ENCODE measurements around the gene LNX1. TPM values are rescaled to one million over a fixed set of nuclear protein-coding genes. Genes with fewer than 3 reads are reported as not detected.
A peak's percentile ranks its signal among the peaks of the same experiment; 100 is the strongest.

LNX1 gene
- total and polyA plus RNA-seq, 10 of the 15 experiments (the other 5 are each of a cell fraction or from before 2014, with no cell fraction given) = 0.72 to 1.4 (median 1.0) TPM

DNA sequence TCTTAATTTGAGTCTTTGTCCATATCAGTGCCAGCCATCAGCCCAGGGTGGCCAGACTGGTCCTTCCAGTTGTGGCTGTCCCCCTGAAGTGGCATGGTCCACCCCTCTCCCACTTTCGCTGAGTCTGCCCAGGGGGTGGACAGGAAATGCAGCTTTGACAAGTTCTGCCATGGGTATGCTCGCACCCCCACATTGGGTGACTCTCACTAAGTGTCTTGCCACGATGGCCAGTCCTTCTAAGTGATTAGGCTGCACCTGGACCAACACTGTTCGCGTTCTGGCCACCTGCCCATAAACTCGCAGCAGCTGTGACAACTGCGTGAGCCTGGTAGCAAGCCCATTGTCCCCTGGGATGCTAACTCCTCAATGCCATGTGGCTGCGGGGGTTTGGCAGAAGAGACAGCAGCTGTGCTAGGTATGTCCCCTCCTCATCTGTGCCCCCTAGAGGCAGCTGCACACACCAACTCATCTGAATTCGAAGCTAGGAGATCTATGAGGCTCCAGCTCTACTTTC, 10.0 kb upstream of the LNX1 start (continued):
- TF ChIP-seq RAD21 (IDR thresholded peaks at IDR 0.05; ENCODE audit: insufficient read depth, low read depth, low read length) = peak; percentile 44
- no peak for TF ChIP-seq SIX5 (IDR thresholded peaks at IDR 0.05; ENCODE audit: low read depth, low read length, severe bottlenecking)
- TF ChIP-seq JUND (IDR thresholded peaks at IDR 0.05; ENCODE audit: low read depth, low read length) = no peak
- no peak for TF ChIP-seq ZNF24 (IDR thresholded peaks at IDR 0.05)
- no peak for TF ChIP-seq ZBED1 (IDR thresholded peaks at IDR 0.05; ENCODE audit: borderline replicate concordance)
- TF ChIP-seq CHD2 (IDR thresholded peaks at IDR 0.05; ENCODE audit: borderline replicate concordance, low read depth, low read length) = no peak
- no peak for TF ChIP-seq SREBF2 (IDR thresholded peaks at IDR 0.05; ENCODE audit: low read length)
- TF ChIP-seq SMAD1 (IDR thresholded peaks at IDR 0.05; ENCODE audit: low read depth, partially characterized antibody) = no peak
- TF ChIP-seq, protein P1, sequence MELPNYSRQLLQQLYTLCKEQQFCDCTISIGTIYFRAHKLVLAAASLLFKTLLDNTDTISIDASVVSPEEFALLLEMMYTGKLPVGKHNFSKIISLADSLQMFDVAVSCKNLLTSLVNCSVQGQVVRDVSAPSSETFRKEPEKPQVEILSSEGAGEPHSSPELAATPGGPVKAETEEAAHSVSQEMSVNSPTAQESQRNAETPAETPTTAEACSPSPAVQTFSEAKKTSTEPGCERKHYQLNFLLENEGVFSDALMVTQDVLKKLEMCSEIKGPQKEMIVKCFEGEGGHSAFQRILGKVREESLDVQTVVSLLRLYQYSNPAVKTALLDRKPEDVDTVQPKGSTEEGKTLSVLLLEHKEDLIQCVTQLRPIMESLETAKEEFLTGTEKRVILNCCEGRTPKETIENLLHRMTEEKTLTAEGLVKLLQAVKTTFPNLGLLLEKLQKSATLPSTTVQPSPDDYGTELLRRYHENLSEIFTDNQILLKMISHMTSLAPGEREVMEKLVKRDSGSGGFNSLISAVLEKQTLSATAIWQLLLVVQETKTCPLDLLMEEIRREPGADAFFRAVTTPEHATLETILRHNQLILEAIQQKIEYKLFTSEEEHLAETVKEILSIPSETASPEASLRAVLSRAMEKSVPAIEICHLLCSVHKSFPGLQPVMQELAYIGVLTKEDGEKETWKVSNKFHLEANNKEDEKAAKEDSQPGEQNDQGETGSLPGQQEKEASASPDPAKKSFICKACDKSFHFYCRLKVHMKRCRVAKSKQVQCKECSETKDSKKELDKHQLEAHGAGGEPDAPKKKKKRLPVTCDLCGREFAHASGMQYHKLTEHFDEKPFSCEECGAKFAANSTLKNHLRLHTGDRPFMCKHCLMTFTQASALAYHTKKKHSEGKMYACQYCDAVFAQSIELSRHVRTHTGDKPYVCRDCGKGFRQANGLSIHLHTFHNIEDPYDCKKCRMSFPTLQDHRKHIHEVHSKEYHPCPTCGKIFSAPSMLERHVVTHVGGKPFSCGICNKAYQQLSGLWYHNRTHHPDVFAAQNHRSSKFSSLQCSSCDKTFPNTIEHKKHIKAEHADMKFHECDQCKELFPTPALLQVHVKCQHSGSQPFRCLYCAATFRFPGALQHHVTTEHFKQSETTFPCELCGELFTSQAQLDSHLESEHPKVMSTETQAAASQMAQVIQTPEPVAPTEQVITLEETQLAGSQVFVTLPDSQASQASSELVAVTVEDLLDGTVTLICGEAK (IDR thresholded peaks at IDR 0.05; ENCODE audit: borderline replicate concordance) = no peak
- TF ChIP-seq CBFB (IDR thresholded peaks at IDR 0.05; ENCODE audit: low read depth) = no peak
- TF ChIP-seq, protein P2, sequence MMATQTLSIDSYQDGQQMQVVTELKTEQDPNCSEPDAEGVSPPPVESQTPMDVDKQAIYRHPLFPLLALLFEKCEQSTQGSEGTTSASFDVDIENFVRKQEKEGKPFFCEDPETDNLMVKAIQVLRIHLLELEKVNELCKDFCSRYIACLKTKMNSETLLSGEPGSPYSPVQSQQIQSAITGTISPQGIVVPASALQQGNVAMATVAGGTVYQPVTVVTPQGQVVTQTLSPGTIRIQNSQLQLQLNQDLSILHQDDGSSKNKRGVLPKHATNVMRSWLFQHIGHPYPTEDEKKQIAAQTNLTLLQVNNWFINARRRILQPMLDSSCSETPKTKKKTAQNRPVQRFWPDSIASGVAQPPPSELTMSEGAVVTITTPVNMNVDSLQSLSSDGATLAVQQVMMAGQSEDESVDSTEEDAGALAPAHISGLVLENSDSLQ (IDR thresholded peaks at IDR 0.05) = no peak
- TF ChIP-seq SRF (IDR thresholded peaks at IDR 0.05; ENCODE audit: low read depth in 2 of 2, low read length in 2 of 2) = no peak
- no peak for TF ChIP-seq NFYA (IDR thresholded peaks at IDR 0.05; ENCODE audit: borderline replicate concordance, low read depth, low read length)
- peak; percentile 39; the same call in 1 of the 2 replicates for TF ChIP-seq SMC3 (IDR thresholded peaks at IDR 0.05; ENCODE audit: borderline replicate concordance, low read length)
- no peak for TF ChIP-seq MYC (IDR thresholded peaks at IDR 0.05; ENCODE audit: insufficient read depth, insufficient read length, insufficient replicate concordance, low read length, severe bottlenecking)
- TF ChIP-seq IKZF1 (conservative IDR thresholded peaks at IDR 0.05) = 0 out of 2 replicates have a peak, but pooled peaks have one; percentile 11
- no peak for TF ChIP-seq SMARCA5 (IDR thresholded peaks at IDR 0.05)
- no peak for TF ChIP-seq ZNF384 (IDR thresholded peaks at IDR 0.05; ENCODE audit: borderline replicate concordance, low read depth, low read length)
- no peak for TF ChIP-seq ZZZ3 (IDR thresholded peaks at IDR 0.05; ENCODE audit: control insufficient read depth, insufficient read length, low read depth)
- no peak for TF ChIP-seq MTA2 (IDR thresholded peaks at IDR 0.05; ENCODE audit: low read depth)
- no peak for TF ChIP-seq HDAC2 (IDR thresholded peaks at IDR 0.05)
- 0 out of 4 replicates have a peak, but pooled peaks of 1 of the 2 experiments have one; percentile 9 for TF ChIP-seq BHLHE40 (IDR thresholded peaks at IDR 0.05; ENCODE audit: borderline replicate concordance in 1 of 2, low read depth in 2 of 2, low read length in 1 of 2)
- TF ChIP-seq POLR2AphosphoS2 (IDR thresholded peaks at IDR 0.05; ENCODE audit: low read depth, low read length) = no peak
- no peak for TF ChIP-seq DPF2 (IDR thresholded peaks at IDR 0.05)
- TF ChIP-seq IRF4 (IDR thresholded peaks at IDR 0.05; ENCODE audit: low read depth, low read length) = no peak

Measured in GM12878 (cell line).